ENCODE results near the gene CFDP1.

The CFDP1 gene

GRCh38 chr16:75326333-75326732 is 107.0 kb downstream of the CFDP1 start:
- TF ChIP-seq CTCF (IDR thresholded peaks at IDR 0.05; ENCODE audit: low read depth, low read length) = no peak
- DNase-seq (ENCODE audit: low read depth, low spot score) = no peak
- in situ Hi-C loops (cut with HindIII; ENCODE audit: low sequenced_read_pairs) = no loop called here
- H3K4me3 ChIP-seq (ENCODE audit: low read depth, low read length) = no peak overlapping the region

GRCh38 chr16:75323933-75324332 is 109.4 kb downstream of the CFDP1 start:
- no peak for DNase-seq (ENCODE audit: low read depth, low spot score)
- no peak for TF ChIP-seq CTCF (IDR thresholded peaks at IDR 0.05; ENCODE audit: low read depth, low read length)

GRCh38 chr16:75323198-75323597 is 110.1 kb downstream of the CFDP1 start:
- no peak for DNase-seq (ENCODE audit: low read depth, low spot score)
- in situ Hi-C loops (cut with HindIII; ENCODE audit: low sequenced_read_pairs) = no loop called here
- TF ChIP-seq CTCF (IDR thresholded peaks at IDR 0.05; ENCODE audit: low read depth, low read length) = no peak
- no peak overlapping the region for H3K4me3 ChIP-seq (ENCODE audit: low read depth, low read length)

More at GRCh38 chr16:75323933-75324332, 109.4 kb downstream of the CFDP1 start:
- H3K4me3 ChIP-seq (ENCODE audit: low read depth, low read length) = no peak overlapping the region
- in situ Hi-C loops (cut with HindIII; ENCODE audit: low sequenced_read_pairs) = no loop called here

GRCh38 chr16:75322740-75323139 is 110.6 kb downstream of the CFDP1 start:
- no peak for TF ChIP-seq CTCF (IDR thresholded peaks at IDR 0.05; ENCODE audit: low read depth, low read length)
- in situ Hi-C loops (cut with HindIII; ENCODE audit: low sequenced_read_pairs) = no loop called here
- DNase-seq (ENCODE audit: low read depth, low spot score) = peak; percentile 65
- no peak overlapping the region for H3K4me3 ChIP-seq (ENCODE audit: low read depth, low read length)

GRCh38 chr16:75320435-75320834 is 112.9 kb downstream of the CFDP1 start:
- peak overlapping the region; percentile 18 for H3K4me3 ChIP-seq (ENCODE audit: low read depth, low read length)
- no peak for DNase-seq (ENCODE audit: low read depth, low spot score)
- no peak for TF ChIP-seq CTCF (IDR thresholded peaks at IDR 0.05; ENCODE audit: low read depth, low read length)
- in situ Hi-C loops (cut with HindIII; ENCODE audit: low sequenced_read_pairs) = no loop called here

- DNase-seq (ENCODE audit: low read depth, low spot score) = peak; percentile 97
These were observed 113.5 kb downstream of the CFDP1 start for GRCh38 chr16:75319513-75320411.

More at GRCh38 chr16:75319513-75320411, 113.5 kb downstream of the CFDP1 start:
- peak overlapping the region; percentile 18 for H3K4me3 ChIP-seq (ENCODE audit: low read depth, low read length)
- TF ChIP-seq CTCF (IDR thresholded peaks at IDR 0.05; ENCODE audit: low read depth, low read length) = no peak
- in situ Hi-C loops (cut with HindIII; ENCODE audit: low sequenced_read_pairs) = no loop called here
